Astrocyte of the hippocampus (primary cell): Measurements from ENCODE around the gene ZNF678.

Source experiments
- DNase-seq: peaks from one replicate; pipeline ENCODE4 v3.0.0; 2011; ENCODE audit warnings: low read depth, low spot score

The ZNF678 gene

DNA sequence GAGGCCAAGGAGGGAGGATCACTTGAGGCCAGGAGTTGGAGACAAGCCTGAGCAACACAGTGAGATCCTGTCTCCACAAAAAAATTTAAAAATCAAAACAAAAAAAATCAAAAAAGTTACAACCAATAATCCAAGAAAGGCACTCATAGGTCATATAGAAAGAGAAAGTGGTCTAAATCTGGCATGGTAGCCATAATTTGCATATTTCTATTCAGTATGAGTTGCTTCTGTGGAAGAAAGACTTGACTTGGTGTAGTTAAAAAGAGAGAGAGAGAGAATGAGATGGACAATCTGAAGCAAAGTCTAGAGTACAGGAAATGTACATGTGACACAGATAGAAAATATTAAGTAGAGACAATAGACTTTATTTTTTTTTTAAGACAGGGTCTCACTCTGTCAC lies 149.3 kb downstream of the ZNF678 start:
- DNase-seq, result no peak

GRCh38 chr1:227718932-227719331 lies 155.6 kb downstream of the ZNF678 start:
- no peak for DNase-seq

DNA sequence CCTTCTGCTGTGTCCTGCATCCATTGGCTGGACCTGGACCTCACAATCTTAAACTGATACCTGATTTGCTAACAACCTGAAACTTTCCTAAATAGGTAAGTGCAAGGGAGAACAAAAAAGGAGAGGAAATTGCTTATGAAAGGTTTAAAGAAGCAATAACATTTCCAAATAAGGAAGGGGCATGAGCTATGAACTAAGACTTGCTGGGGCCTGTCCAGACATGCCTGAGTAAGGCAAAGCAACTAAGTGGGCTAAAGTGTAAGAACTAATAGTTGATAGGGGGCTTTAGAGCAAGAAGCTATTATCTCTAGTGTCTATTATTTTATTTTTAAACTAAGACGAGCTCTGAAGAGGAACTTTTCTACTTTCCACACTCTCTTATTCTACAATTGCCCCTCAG lies 160.1 kb downstream of the ZNF678 start:
- DNase-seq, result no peak

GRCh38 chr1:227725046-227725445 lies 161.7 kb downstream of the ZNF678 start:
- DNase-seq, result no peak

DNA sequence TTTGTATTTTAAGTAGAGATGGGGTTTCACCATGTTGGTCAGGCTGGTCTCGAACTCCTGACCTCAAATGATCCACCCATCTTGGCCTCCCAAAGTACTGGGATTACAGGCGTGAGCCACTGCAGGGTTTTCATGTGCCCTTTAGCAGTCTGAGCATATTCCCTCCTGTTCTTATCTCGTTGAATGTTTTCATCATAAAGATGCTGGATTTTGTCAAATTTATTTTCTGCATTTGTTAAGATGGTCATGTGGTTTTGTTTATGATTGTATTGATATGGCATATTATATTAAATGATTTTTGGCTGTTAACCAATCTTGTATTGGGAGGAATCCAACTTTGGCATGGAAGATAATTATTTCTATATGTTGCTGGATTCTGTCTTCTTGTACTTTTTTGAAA lies 163.0 kb downstream of the ZNF678 start:
- no peak for DNase-seq
